K562 (cell line): Measurements from ENCODE around the gene IQSEC3. TPM values are rescaled to one million over a fixed set of nuclear protein-coding genes. Genes with fewer than 3 reads are reported as not detected.

Experiments used
- ATAC-seq: fragments of 200-7000 bp; cut with Tn5 transposase; 3 replicates; pipeline ENCODE4 v1.9.1; 2020; ENCODE audit warnings: moderate library complexity
- BruUV-seq: library from RNA; stranded (reverse); fragments of 400-500 nt; replicated peaks from 2 replicates; lab custom pipeline; 2021; lab: Mats Ljungman, UMichigan
- CTCF ChIA-PET: fragments of 300-600 bp; formaldehyde crosslinking; extraction: SDS; loops from one replicate; lab custom pipeline; 2021; ENCODE audit warnings: low intra/inter-chr PET ratio; lab: Yijun Ruan, JAX
- POLR2A ChIA-PET: fragments of 300-600, 350-650 bp; sonication (Branson Sonifier 250); formaldehyde crosslinking; extraction: SDS; loops from one replicate; lab custom pipeline; 2021; ENCODE audit warnings: antibody characterized with exemption, inconsistent platforms; lab: Yijun Ruan, JAX
- DNase-seq, 4 experiments: peaks; one replicate each; pipeline versions ENCODE4 v3.0.0 to v3.0.0-alpha.2; 2011 to 2018; ENCODE audit warnings: low spot score in 3 of 4, mixed read lengths in 3 of 4; ENCODE audit errors: extremely low read depth in 1 of 4
- FAIRE-seq: peaks from 2 replicates; lab custom pipeline; 2011; peaks lifted over from hg19 to GRCh38; lab: Jason Lieb, UNC
- H2AFZ ChIP-seq: 2 replicates; pipeline ENCODE4 v1.6.0; 2011; ENCODE audit warnings: low read depth, low read length, control low read depth, inconsistent platforms
- H3K27ac ChIP-seq: fragments of 200-600 bp; 3 replicates; pipeline ENCODE4 v1.8.0; 2011; ENCODE audit warnings: low read depth, mild to moderate bottlenecking, control low read depth, inconsistent platforms, low read length, moderate library complexity, mixed read lengths; ENCODE audit errors: extremely low read depth
- H3K27me3 ChIP-seq, 2 experiments: fragments of 300-600 bp in 1 of 2; 2 replicates in 1 of 2; 3 replicates in 1 of 2; pipeline versions ENCODE4 v1.6.0 to v1.8.0; 2011; ENCODE audit warnings: inconsistent platforms in 2 of 2, low read length in 2 of 2, mild to moderate bottlenecking in 1 of 2, mixed read lengths in 1 of 2, moderate library complexity in 1 of 2; ENCODE audit not compliant: control insufficient read depth in 2 of 2, insufficient read depth in 2 of 2
- H3K36me3 ChIP-seq: fragments of 300-600 bp; 3 replicates; pipeline ENCODE4 v1.8.0; 2011; ENCODE audit warnings: mild to moderate bottlenecking, low read length, inconsistent platforms; ENCODE audit not compliant: control insufficient read depth, insufficient read depth
- H3K4me1 ChIP-seq, 2 experiments: fragments of 200-600 bp in 1 of 2; replicated peaks in 1 of 2; 2 replicates in 1 of 2; 3 replicates in 1 of 2; pipeline versions ENCODE4 v1.5.1 to v1.8.0; 2011; ENCODE audit warnings: inconsistent platforms in 2 of 2, low read length in 2 of 2, mild to moderate bottlenecking in 1 of 2, mixed read lengths in 1 of 2, moderate library complexity in 1 of 2; ENCODE audit not compliant: control insufficient read depth in 2 of 2, insufficient read depth in 2 of 2
- H3K4me2 ChIP-seq: 2 replicates; pipeline ENCODE4 v1.6.1; 2011; ENCODE audit warnings: low read length, control low read depth, inconsistent platforms, mixed read lengths; ENCODE audit not compliant: insufficient read depth
- H3K4me3 ChIP-seq: fragments of 200-600 bp; sonication (generic), shearing (Covaris generic); 2 replicates; pipeline ENCODE4 v1.5.1; 2016; ENCODE audit warnings: control low read depth, inconsistent platforms
- H3K79me2 ChIP-seq: fragments of 200-600 bp; 3 replicates; pipeline ENCODE4 v1.8.0; 2011; ENCODE audit warnings: low read length, inconsistent platforms; ENCODE audit not compliant: control insufficient read depth, insufficient read depth
- H3K9ac ChIP-seq, 2 experiments: 2 replicates each; pipeline versions ENCODE4 v1.6.0 to v1.6.1; 2011; ENCODE audit warnings: low read depth in 2 of 2, low read length in 2 of 2, control low read depth in 1 of 2, inconsistent platforms in 1 of 2, mild to moderate bottlenecking in 1 of 2, mixed read lengths in 1 of 2; ENCODE audit not compliant: insufficient read depth in 1 of 2
- H3K9me1 ChIP-seq: one replicate; pipeline ENCODE4 v1.6.0; 2011; ENCODE audit warnings: inconsistent platforms, mild to moderate bottlenecking, low read length, moderate library complexity; ENCODE audit not compliant: control insufficient read depth, insufficient read depth
- H3K9me3 ChIP-seq: replicated peaks from 2 replicates; pipeline ENCODE4 v1.5.1; 2011; ENCODE audit warnings: low read depth, low read length, inconsistent platforms; ENCODE audit not compliant: control insufficient read depth, insufficient read depth
- H4K20me1 ChIP-seq: replicated peaks from 2 replicates; pipeline ENCODE4 v1.6.1; 2011; ENCODE audit warnings: low read length, inconsistent platforms, mixed read lengths; ENCODE audit not compliant: control insufficient read depth, insufficient read depth
- ELF2 ChIP-seq: fragments of 250-450 bp; sonication (Bioruptor Pico); IDR thresholded peaks from 2 replicates; pipeline ENCODE4 v1.5.0; 2021; ENCODE audit warnings: mild to moderate bottlenecking
- TARDBP ChIP-seq: fragments of 450-650 bp; IDR thresholded peaks from 2 replicates; pipeline ENCODE4 v1.6.1; 2016
- ZNF445 ChIP-seq: fragments of 250-450 bp; sonication (Bioruptor Pico); IDR thresholded peaks from 2 replicates; pipeline ENCODE4 v1.4.0; 2020; ENCODE audit warnings: low read depth, mild to moderate bottlenecking, moderate library complexity
- ZNF778 ChIP-seq: fragments of 450-650 bp; formaldehyde crosslinking; IDR thresholded peaks from 2 replicates; pipeline ENCODE4 v1.4.0; 2020; ENCODE audit warnings: mild to moderate bottlenecking, moderate library complexity
- WGBS: fragments of 100-300 bp; shearing (Covaris generic); methylation state at CpG from one replicate; pipeline ENCODE4 v1.1.6; 2016; ENCODE audit warnings: low coverage, mixed read lengths; ENCODE audit not compliant: insufficient coverage; ENCODE audit errors: missing lambda C conversion rate; 5-methylcytosine and 5-hydroxymethylcytosine counted together
- in situ Hi-C: fragments of 300-500 bp; cut with MboI; formaldehyde crosslinking; loops from 4 replicates; pipeline ENCODE4 v1.15.0; 2018; ENCODE audit warnings: inconsistent platforms, mixed read lengths
- intact Hi-C: fragments of 100-400 bp; cut with micrococcal nuclease; formaldehyde crosslinking; loops from 2 replicates; pipeline ENCODE4 v1.14.2; 2022
- polyA plus RNA-seq, 8 experiments: library from polyadenylated mRNA; depleted of rRNA in 4 of 8; stranded (reverse) in 5 of 8; unstranded in 3 of 8; fragments of >200 nt; fragmentation: Nextera tagmentation in 2 of 8; fragmentation: Illumina TruSeq in 1 of 8; extraction: Ambion mirVana in 2 of 8; extraction: Trizol in 1 of 8; gene quantifications; 2 replicates each; pipeline versions ENCODE4 v1.2.1 to v1.2.3, GENCODE V29; 2011 to 2014; ENCODE audit warnings: inconsistent platforms in 1 of 8, missing spikeins in 1 of 8
- total RNA-seq, 7 experiments: library from RNA; depleted of rRNA in 6 of 7; stranded (reverse); fragments of >200 nt in 6 of 7; fragmentation: Illumina TruSeq in 2 of 7; extraction: Trizol in 2 of 7; gene quantifications; 2 replicates each; pipeline versions ENCODE4 v1.2.1 to v1.2.3, GENCODE V29; 2011 to 2021; ENCODE audit warnings: low replicate concordance in 1 of 7
- TF ChIP-seq, protein P1 (sequence below): IDR thresholded peaks from 2 replicates; pipeline ENCODE4 v1.6.1; 2016; ENCODE audit warnings: missing genetic modification characterization, missing compliant biosample characterization
- TF ChIP-seq, protein P2 (sequence below): fragments of 450-650 bp; IDR thresholded peaks from 2 replicates; pipeline ENCODE4 v1.6.1; 2016
- TF ChIP-seq, protein P3 (sequence below): fragments of 250-450 bp; sonication (Bioruptor Pico); IDR thresholded peaks from 2 replicates; pipeline ENCODE4 v1.5.0; 2020; ENCODE audit warnings: mild to moderate bottlenecking

Gene IQSEC3
- total and polyA plus RNA-seq, 9 of the 15 experiments (the other 6 are each of a cell fraction or from before 2014, with no cell fraction given): under 0.01 to 0.25 (median 0.08) TPM; not detected in 3

DNA sequence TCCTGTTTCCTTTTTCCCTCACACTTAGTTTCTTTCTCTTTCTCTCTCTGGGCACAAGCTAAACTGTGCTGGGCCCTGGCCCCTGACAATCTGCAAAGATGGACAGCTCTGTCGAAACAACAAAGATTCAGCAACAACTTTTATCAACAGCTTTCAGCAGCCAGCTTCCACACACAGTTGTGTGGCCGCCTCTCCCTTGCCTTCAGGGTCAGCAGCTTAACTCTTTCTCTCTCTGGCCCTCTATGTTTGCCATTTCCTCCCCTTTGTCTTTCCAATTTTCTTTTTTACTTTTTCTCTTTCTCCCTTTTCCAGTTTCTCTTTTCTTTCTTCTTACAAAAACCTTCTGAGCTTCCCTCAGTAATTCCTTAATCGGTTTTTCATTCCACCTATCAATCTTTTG lies 43.3 kb downstream of the IQSEC3 start:
- no peak for FAIRE-seq
- intact Hi-C loops: no loop called here

More for the DNA sequence above, 43.3 kb downstream of the IQSEC3 start:
- DNase-seq: peak in 1 of 4 experiments; percentile 30
- Histone ChIP-seq H3K9me3 (no peaks in the 10 kb centered on the region), H3K4me2 (no peak overlapping the region)
- WGBS: 0% methylated on average over 2 of the region's 3 CpGs
- TF ChIP-seq, protein P1, sequence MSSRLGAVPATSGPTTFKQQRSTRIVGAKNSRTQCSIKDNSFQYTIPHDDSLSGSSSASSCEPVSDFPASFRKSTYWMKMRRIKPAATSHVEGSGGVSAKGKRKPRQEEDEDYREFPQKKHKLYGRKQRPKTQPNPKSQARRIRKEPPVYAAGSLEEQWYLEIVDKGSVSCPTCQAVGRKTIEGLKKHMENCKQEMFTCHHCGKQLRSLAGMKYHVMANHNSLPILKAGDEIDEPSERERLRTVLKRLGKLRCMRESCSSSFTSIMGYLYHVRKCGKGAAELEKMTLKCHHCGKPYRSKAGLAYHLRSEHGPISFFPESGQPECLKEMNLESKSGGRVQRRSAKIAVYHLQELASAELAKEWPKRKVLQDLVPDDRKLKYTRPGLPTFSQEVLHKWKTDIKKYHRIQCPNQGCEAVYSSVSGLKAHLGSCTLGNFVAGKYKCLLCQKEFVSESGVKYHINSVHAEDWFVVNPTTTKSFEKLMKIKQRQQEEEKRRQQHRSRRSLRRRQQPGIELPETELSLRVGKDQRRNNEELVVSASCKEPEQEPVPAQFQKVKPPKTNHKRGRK (tag): peak; percentile 54; the same call in 1 of the 2 replicates
- TF ChIP-seq, protein P2, sequence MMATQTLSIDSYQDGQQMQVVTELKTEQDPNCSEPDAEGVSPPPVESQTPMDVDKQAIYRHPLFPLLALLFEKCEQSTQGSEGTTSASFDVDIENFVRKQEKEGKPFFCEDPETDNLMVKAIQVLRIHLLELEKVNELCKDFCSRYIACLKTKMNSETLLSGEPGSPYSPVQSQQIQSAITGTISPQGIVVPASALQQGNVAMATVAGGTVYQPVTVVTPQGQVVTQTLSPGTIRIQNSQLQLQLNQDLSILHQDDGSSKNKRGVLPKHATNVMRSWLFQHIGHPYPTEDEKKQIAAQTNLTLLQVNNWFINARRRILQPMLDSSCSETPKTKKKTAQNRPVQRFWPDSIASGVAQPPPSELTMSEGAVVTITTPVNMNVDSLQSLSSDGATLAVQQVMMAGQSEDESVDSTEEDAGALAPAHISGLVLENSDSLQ: peak; percentile 58; the same call in 1 of the 2 replicates
- TF ChIP-seq ZNF778 (CRISPR knock-in tag): no peak
- TF ChIP-seq ELF2 (CRISPR knock-in tag): no peak
- TF ChIP-seq, protein P3, sequence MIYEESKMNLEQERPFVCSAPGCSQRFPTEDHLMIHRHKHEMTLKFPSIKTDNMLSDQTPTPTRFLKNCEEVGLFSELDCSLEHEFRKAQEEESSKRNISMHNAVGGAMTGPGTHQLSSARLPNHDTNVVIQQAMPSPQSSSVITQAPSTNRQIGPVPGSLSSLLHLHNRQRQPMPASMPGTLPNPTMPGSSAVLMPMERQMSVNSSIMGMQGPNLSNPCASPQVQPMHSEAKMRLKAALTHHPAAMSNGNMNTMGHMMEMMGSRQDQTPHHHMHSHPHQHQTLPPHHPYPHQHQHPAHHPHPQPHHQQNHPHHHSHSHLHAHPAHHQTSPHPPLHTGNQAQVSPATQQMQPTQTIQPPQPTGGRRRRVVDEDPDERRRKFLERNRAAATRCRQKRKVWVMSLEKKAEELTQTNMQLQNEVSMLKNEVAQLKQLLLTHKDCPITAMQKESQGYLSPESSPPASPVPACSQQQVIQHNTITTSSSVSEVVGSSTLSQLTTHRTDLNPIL (CRISPR knock-in tag): no peak
- TF ChIP-seq ZNF445 (CRISPR knock-in tag): no peak
- no peak for TF ChIP-seq TARDBP
- TF ChIP-seq, all 486 proteins: peak for 2
- H4K20me1 ChIP-seq: no peaks in the 10 kb centered on the region
- peak overlapping the region in 1 of 2 experiments; percentile 13; a peak in 3 of 4 replicates for H3K9ac ChIP-seq
- peak overlapping the region; percentile 45; the same call in 1 of the 3 replicates for H3K27ac ChIP-seq
- ATAC-seq: no peak
- peaks cover 13 to 45% of the 10 kb centered on the region in 2 experiments; a peak in 4 of 5 replicates for H3K4me1 ChIP-seq
- H3K4me3 ChIP-seq: no peak overlapping the region
- H3K79me2 ChIP-seq: no peaks in the 10 kb centered on the region
- CTCF ChIA-PET: no interaction called here
- in situ Hi-C loops: no loop called here
- no peaks in the 10 kb centered on the region for H3K36me3 ChIP-seq
- no peaks in the 10 kb centered on the region for H3K27me3 ChIP-seq
- POLR2A ChIA-PET: interaction anchor here (0.5 to 1.1 kb wide), 3 partner anchors 15 to 831 kb away, joined by 3 read pairs; no protein-coding TSS in a partner anchor
- H3K9me1 ChIP-seq: no peaks in the 10 kb centered on the region
- H2AFZ ChIP-seq: peak overlapping the region; percentile 81
- no TSS peak for BruUV-seq
